Measurements from ENCODE around the gene LAMC1.

- TF ChIP-seq POLR2AphosphoS5 (IDR thresholded peaks at IDR 0.05; ENCODE audit: low read depth, low read length), result no peak
- TF ChIP-seq POLR2A (IDR thresholded peaks at IDR 0.05; ENCODE audit: low read depth, low read length), result no peak
- TF ChIP-seq TAF1 (IDR thresholded peaks at IDR 0.05; ENCODE audit: borderline replicate concordance, low read depth, low read length), result no peak
Measured at GRCh38 chr1:183065168-183065706, 42.0 kb downstream of the LAMC1 start.

Measured in GM12892 (cell line).